ENCODE data around the gene SMARCD2. TPM values are rescaled to one million over a fixed set of nuclear protein-coding genes. Genes with fewer than 3 reads are reported as not detected.
A peak's percentile ranks its signal among the peaks of the same experiment; 100 is the strongest.

Gene SMARCD2
- total RNA-seq, 1 donor from 2014 or later = 120 TPM

- peaks cover 6% of the 10 kb centered on the region for H3K36me3 Mint-ChIP-seq (ENCODE audit: low read depth)
- peak overlapping the region; percentile 98 for H3K4me3 Mint-ChIP-seq
- intact Hi-C loops (cut with micrococcal nuclease) = loop anchor here (1.0 to 5.0 kb wide), 5 partner anchors 69 to 305 kb away; partner anchors contain the start of genes CCDC47, DCAF7 and ERN1
- H3K9me3 Mint-ChIP-seq = no peaks in the 10 kb centered on the region
- peak overlapping the region; percentile 93 for H3K27ac Mint-ChIP-seq
- no peak for DNase-seq
- H3K4me1 Mint-ChIP-seq = peaks cover 26% of the 10 kb centered on the region
- H3K27me3 Mint-ChIP-seq = no peaks in the 10 kb centered on the region
Measured at GRCh38 chr17:63842173-63842539, 329 bp downstream of the SMARCD2 start.

DNA sequence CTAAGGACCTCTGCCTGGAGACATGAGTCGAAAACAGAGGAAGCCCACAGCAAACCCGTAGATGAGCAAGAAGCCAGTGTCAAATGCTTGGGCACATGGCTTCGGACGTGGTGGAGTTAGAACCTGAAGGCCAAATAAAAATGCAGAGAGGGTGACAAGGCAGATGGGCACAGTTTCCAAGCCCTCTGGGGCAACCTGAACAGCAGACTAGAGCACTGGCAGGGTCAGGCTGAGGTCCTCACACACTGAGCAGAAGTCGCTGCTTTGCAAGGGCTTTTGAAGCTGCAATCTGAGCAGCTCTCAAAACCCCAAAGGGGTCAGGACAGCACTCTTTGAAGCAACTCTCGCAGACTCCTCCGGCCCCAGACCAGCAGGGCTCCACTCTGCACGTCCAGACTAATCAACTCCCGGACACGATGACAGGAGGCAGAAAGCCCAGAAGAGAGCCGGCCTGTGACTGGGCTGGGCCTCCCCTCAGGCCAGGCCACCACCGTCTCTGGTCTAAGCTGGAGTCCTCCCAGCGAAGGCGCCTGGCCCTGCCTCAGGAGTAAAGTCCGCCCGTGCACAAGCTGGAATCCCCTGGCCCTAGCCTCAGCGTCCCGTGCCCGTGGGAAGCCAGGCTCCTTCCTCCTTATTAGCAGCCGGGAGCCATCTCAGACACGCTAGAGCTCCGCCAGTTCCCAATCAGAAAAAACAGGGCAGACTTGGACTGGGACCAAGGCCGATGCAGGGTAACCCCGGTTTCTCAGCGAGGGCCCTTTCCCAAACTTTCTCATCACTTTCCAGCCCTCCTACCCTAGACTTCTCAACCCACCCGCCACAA is 924 bp downstream of the SMARCD2 start:
- H3K4me1 Mint-ChIP-seq = peaks cover 26% of the 10 kb centered on the region
- no peaks in the 10 kb centered on the region for H3K27me3 Mint-ChIP-seq
- H3K36me3 Mint-ChIP-seq (ENCODE audit: low read depth) = peaks cover 8% of the 10 kb centered on the region
- peak overlapping the region; percentile 93 for H3K27ac Mint-ChIP-seq
- H3K4me3 Mint-ChIP-seq = peak overlapping the region; percentile 98
- intact Hi-C loops (cut with micrococcal nuclease) = loop anchor here (1.0 to 5.0 kb wide), 5 partner anchors 68 to 306 kb away; partner anchors contain the start of genes CCDC47, DCAF7 and ERN1
- H3K9me3 Mint-ChIP-seq = no peaks in the 10 kb centered on the region
- peak; percentile 74 for DNase-seq

DNA sequence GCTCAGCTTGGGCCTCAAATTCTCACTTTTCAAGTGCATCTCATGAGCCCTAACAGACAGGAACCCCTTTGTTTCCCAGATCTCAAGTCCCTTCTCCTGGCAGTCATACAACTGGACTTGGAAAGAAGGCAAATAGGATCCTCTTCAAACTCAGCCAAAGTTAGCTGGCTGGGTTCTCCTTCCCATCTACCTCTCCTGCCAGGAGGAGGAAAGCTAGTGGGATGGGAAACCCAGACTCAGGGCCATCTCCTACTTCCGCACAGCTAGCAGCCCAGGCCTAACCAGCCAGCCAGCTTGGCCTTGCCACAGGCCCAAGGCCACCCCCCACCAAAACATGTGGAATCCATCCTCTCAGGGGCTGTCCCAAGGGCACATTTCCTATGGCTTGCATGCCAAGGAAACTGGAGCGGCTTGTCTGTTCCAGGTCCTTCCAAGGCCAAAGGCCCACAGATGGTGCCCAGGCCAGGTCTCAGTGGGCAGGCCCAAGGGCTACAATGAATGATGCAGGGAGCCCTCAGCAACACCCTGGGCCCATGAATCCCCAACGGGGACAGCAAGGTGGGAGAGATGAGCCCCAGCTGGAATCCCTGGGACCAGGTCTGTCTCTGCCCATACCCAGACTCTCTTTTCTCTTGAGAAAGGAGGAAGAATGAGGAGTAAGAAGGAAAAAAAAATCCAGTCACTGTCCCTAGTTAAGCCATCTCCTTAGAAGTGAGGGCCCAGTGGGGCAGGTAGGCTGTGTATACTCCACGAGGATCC is 1.7 kb downstream of the SMARCD2 start:
- intact Hi-C loops (cut with micrococcal nuclease) = loop anchor here (5.0 kb wide), 2 partner anchors 288 to 307 kb away; partner anchors contain the start of gene DCAF7
- peaks cover 26% of the 10 kb centered on the region for H3K4me1 Mint-ChIP-seq
- no peak for DNase-seq
- H3K4me3 Mint-ChIP-seq = peak overlapping the region; percentile 98
- peak overlapping the region; percentile 93 for H3K27ac Mint-ChIP-seq
- H3K9me3 Mint-ChIP-seq = no peaks in the 10 kb centered on the region
- H3K36me3 Mint-ChIP-seq (ENCODE audit: low read depth) = peaks cover 13% of the 10 kb centered on the region
- H3K27me3 Mint-ChIP-seq = no peaks in the 10 kb centered on the region

DNA sequence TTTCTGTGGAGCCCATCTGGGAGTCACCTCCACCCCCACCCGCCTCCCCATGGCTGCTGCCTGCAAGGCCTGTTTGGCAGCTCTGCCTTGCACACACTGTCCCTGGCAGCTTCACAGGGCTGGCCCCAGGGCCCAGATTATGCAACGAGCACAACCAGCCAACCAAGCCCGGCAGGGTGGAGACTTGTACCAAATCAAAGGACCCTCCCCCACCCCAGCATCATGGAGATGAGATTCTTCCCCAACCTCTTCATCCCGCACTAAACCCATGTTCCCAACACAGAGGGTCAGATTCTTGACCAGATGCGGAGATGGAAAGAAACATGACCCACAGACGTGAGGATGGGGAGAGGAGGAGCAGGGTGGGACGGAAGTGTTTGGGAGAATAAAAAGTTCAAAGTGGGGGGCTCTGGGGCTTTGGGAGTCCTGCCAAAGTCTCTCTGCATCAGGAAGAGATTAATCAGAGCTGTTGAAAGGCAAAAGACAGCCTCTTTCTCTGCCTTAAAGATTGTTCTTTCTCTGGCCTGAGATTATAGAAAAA is 3.8 kb downstream of the SMARCD2 start:
- no peak for DNase-seq
- Mint-ChIP-seq H3K4me3 (peak overlapping the region; percentile 55), H3K4me1 (peaks cover 29% of the 10 kb centered on the region), H3K27me3 (no peaks in the 10 kb centered on the region), H3K27ac (no peak overlapping the region), H3K9me3 (no peaks in the 10 kb centered on the region), H3K36me3 (ENCODE audit: low read depth) (peaks cover 27% of the 10 kb centered on the region)
- intact Hi-C loops (cut with micrococcal nuclease) = no loop called here

- no peaks in the 10 kb centered on the region for H3K27me3 Mint-ChIP-seq
- intact Hi-C loops (cut with micrococcal nuclease) = no loop called here
- peaks cover 33% of the 10 kb centered on the region for H3K36me3 Mint-ChIP-seq (ENCODE audit: low read depth)
- H3K9me3 Mint-ChIP-seq = no peaks in the 10 kb centered on the region
- no peak for DNase-seq
- H3K4me1 Mint-ChIP-seq = peaks cover 26% of the 10 kb centered on the region
- H3K27ac Mint-ChIP-seq = no peak overlapping the region
- no peak overlapping the region for H3K4me3 Mint-ChIP-seq
Measured at GRCh38 chr17:63837962-63838600, 4.4 kb downstream of the SMARCD2 start.

- Mint-ChIP-seq H3K4me1 (peaks cover 26% of the 10 kb centered on the region), H3K27ac (no peak overlapping the region), H3K4me3 (no peak overlapping the region), H3K36me3 (ENCODE audit: low read depth) (peaks cover 33% of the 10 kb centered on the region), H3K9me3 (no peaks in the 10 kb centered on the region), H3K27me3 (no peaks in the 10 kb centered on the region)
- DNase-seq = no peak
- intact Hi-C loops (cut with micrococcal nuclease) = no loop called here
Measured at GRCh38 chr17:63837480-63837879, 5.0 kb downstream of the SMARCD2 start.

GRCh38 chr17:63836811-63837210 is 5.7 kb downstream of the SMARCD2 start:
- H3K27me3 Mint-ChIP-seq = no peaks in the 10 kb centered on the region
- no peak overlapping the region for H3K4me3 Mint-ChIP-seq
- H3K9me3 Mint-ChIP-seq = no peaks in the 10 kb centered on the region
- peaks cover 40% of the 10 kb centered on the region for H3K36me3 Mint-ChIP-seq (ENCODE audit: low read depth)
- H3K4me1 Mint-ChIP-seq = peaks cover 26% of the 10 kb centered on the region
- intact Hi-C loops (cut with micrococcal nuclease) = no loop called here
- H3K27ac Mint-ChIP-seq = no peak overlapping the region
- no peak for DNase-seq

DNA sequence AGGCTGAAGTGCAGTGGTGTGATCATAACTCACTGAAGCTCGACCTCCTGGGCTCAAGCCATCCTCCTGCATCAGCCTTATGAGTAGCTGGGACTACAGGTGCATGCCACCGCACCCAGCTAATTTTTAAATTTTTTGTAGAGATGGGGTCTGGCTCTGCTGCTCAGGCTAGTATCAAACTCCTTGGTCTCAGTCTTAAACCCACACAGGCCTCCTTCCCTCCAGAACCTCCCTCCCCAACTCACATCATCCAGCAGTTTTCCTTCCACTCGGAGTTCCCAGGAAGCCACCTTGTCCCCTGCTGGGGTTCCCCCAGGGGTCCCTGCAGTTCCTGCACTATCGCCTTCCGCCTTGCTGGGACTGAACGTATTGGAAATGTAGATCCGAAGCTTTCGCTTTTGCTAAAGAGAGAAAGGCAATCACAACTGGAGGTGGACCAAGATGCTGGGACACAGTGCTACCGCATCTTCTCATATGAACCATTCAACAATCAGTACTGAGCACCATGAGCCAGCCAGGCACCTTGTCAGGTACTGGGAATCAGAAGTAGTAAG is 7.2 kb downstream of the SMARCD2 start:
- intact Hi-C loops (cut with micrococcal nuclease) = loop anchor here (2.0 kb wide), 1 partner anchor 136 kb away; no protein-coding TSS in a partner anchor
- H3K27ac Mint-ChIP-seq = no peak overlapping the region
- DNase-seq = no peak
- no peaks in the 10 kb centered on the region for H3K27me3 Mint-ChIP-seq
- H3K36me3 Mint-ChIP-seq (ENCODE audit: low read depth) = peaks cover 50% of the 10 kb centered on the region
- peaks cover 28% of the 10 kb centered on the region for H3K4me1 Mint-ChIP-seq
- H3K9me3 Mint-ChIP-seq = no peaks in the 10 kb centered on the region
- no peak overlapping the region for H3K4me3 Mint-ChIP-seq

GRCh38 chr17:63834431-63835166 is 7.9 kb downstream of the SMARCD2 start:
- intact Hi-C loops (cut with micrococcal nuclease) = loop anchor here (2.0 kb wide), 1 partner anchor 136 kb away; no protein-coding TSS in a partner anchor
- Mint-ChIP-seq H3K27me3 (no peaks in the 10 kb centered on the region), H3K36me3 (ENCODE audit: low read depth) (peaks cover 55% of the 10 kb centered on the region)

GRCh38 chr17:63833741-63834373 is 8.6 kb downstream of the SMARCD2 start:
- Mint-ChIP-seq H3K4me1 (peaks cover 37% of the 10 kb centered on the region), H3K4me3 (no peak overlapping the region), H3K27ac (peak overlapping the region; percentile 58), H3K36me3 (ENCODE audit: low read depth) (peaks cover 62% of the 10 kb centered on the region), H3K27me3 (no peaks in the 10 kb centered on the region), H3K9me3 (no peaks in the 10 kb centered on the region)
- intact Hi-C loops (cut with micrococcal nuclease) = loop anchor here (2.0 kb wide), 1 partner anchor 135 kb away; no protein-coding TSS in a partner anchor
- DNase-seq = no peak

More at GRCh38 chr17:63834431-63835166, 7.9 kb downstream of the SMARCD2 start:
- H3K4me3 Mint-ChIP-seq = no peak overlapping the region
- DNase-seq = peak; percentile 90
- no peaks in the 10 kb centered on the region for H3K9me3 Mint-ChIP-seq
- H3K27ac Mint-ChIP-seq = peak overlapping the region; percentile 85
- H3K4me1 Mint-ChIP-seq = peaks cover 34% of the 10 kb centered on the region

GRCh38 chr17:63833026-63833740 is 9.3 kb downstream of the SMARCD2 start:
- no peak for DNase-seq
- peaks cover 68% of the 10 kb centered on the region for H3K36me3 Mint-ChIP-seq (ENCODE audit: low read depth)
- no peaks in the 10 kb centered on the region for H3K9me3 Mint-ChIP-seq
- no peak overlapping the region for H3K4me3 Mint-ChIP-seq
- intact Hi-C loops (cut with micrococcal nuclease) = no loop called here
- no peaks in the 10 kb centered on the region for H3K27me3 Mint-ChIP-seq
- H3K27ac Mint-ChIP-seq = no peak overlapping the region
- H3K4me1 Mint-ChIP-seq = peaks cover 41% of the 10 kb centered on the region

DNA sequence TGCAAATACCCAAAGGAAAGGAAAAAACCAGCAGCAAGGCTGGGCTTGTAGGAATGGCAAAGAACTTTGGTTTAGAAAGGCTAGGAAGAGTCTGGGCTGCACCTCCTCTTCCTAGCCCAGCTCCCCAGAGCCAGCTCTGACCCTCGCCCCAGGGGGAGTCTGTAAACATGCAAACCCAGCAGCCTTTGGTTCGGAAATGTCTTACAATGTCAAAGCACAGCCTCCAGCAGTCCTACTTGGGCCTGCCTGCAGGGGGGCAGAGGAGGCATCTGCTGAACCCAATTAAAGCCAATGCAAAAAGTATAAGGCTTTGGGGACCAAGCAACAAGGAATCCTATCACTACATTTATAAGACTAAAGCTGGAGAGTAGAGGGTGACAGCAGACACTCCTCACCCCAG is 10.0 kb downstream of the SMARCD2 start:
- no peak overlapping the region for H3K4me3 Mint-ChIP-seq
- H3K9me3 Mint-ChIP-seq = no peaks in the 10 kb centered on the region
- intact Hi-C loops (cut with micrococcal nuclease) = no loop called here
- peaks cover 73% of the 10 kb centered on the region for H3K36me3 Mint-ChIP-seq (ENCODE audit: low read depth)
- no peak for DNase-seq
- peaks cover 44% of the 10 kb centered on the region for H3K4me1 Mint-ChIP-seq
- H3K27me3 Mint-ChIP-seq = no peaks in the 10 kb centered on the region
- H3K27ac Mint-ChIP-seq = peak overlapping the region; percentile 25

All from activated CD4-positive, alpha-beta T cell treated with anti-CD3 and anti-CD28 coated beads, Interleukin-2, amount 10 ng/mL, durations not matched to agents 24 days and 14 days (primary cell).